DMS53 treated with DMSO at 0.1 percent for 48 hours (cell line): Measurements from ENCODE around the gene ANO3.
A peak's percentile ranks its signal among the peaks of the same experiment; 100 is the strongest.
"Not testable (repeated sequence)": the region's sequence is repeated elsewhere in the genome, so short reads cannot be mapped to it uniquely, and the experiment has no call there.

Source experiments
- DNase-seq: peaks from one replicate; lab custom pipeline; 2025; ENCODE audit not compliant: unreplicated experiment; lab: John Stamatoyannopoulos, UW

ANO3 gene

GRCh38 chr11:26571861-26572654, 240.1 kb downstream of the ANO3 start, which contains the start of gene MUC15:
Gene MUC15, minus strand, starts transcription at chr11:26572263. Its CDS starts 5,169 bp downstream, at chr11:26567094.
- DNase-seq: no peak

- DNase-seq: no peak
Observed at GRCh38 chr11:26572770-26573402, 241.0 kb downstream of the ANO3 start.

GRCh38 chr11:26573896-26574295, 242.0 kb downstream of the ANO3 start:
- no peak for DNase-seq

GRCh38 chr11:26575946-26576345, 244.0 kb downstream of the ANO3 start:
- DNase-seq: no peak

GRCh38 chr11:26578998-26579661, 247.2 kb downstream of the ANO3 start:
- DNase-seq: no peak

- no peak for DNase-seq
Observed at GRCh38 chr11:26579683-26580082, 247.8 kb downstream of the ANO3 start.

GRCh38 chr11:26580929-26581328, 249.0 kb downstream of the ANO3 start:
- no peak for DNase-seq

GRCh38 chr11:26583550-26583949, 251.6 kb downstream of the ANO3 start:
- peak; percentile 62 for DNase-seq

- DNase-seq: peak; percentile 68
Observed at GRCh38 chr11:26584818-26585217, 252.9 kb downstream of the ANO3 start.

GRCh38 chr11:26587073-26587472, 255.1 kb downstream of the ANO3 start:
- no peak for DNase-seq

- no peak for DNase-seq
Observed at GRCh38 chr11:26593691-26594090, 261.8 kb downstream of the ANO3 start.

GRCh38 chr11:26595207-26595865, 263.4 kb downstream of the ANO3 start:
- not testable (repeated sequence) for DNase-seq

- DNase-seq: not testable (repeated sequence)
Observed at GRCh38 chr11:26597049-26597689, 265.2 kb downstream of the ANO3 start.

GRCh38 chr11:26597899-26598298, 266.0 kb downstream of the ANO3 start:
- DNase-seq: no peak

- DNase-seq: no peak
Observed at GRCh38 chr11:26599425-26599824, 267.5 kb downstream of the ANO3 start.

GRCh38 chr11:26599876-26600434, 268.0 kb downstream of the ANO3 start:
- DNase-seq: no peak

- DNase-seq: no peak
Observed at GRCh38 chr11:26607725-26608506, 276.0 kb downstream of the ANO3 start.

- no peak for DNase-seq
Observed at GRCh38 chr11:26608507-26609146, 276.7 kb downstream of the ANO3 start.

GRCh38 chr11:26613759-26614158, 281.8 kb downstream of the ANO3 start:
- DNase-seq: no peak
